K562 (cell line): ENCODE data around the gene SKAP1. TPM values are rescaled to one million over a fixed set of nuclear protein-coding genes. Genes with fewer than 3 reads are reported as not detected.

Source experiments
- ATAC-seq: fragments of 200-7000 bp; cut with Tn5 transposase; 3 replicates; pipeline ENCODE4 v1.9.1; 2020; ENCODE audit warnings: moderate library complexity
- BruUV-seq: library from RNA; stranded (reverse); fragments of 400-500 nt; replicated peaks from 2 replicates; lab custom pipeline; 2021; lab: Mats Ljungman, UMichigan
- CTCF ChIA-PET: fragments of 300-600 bp; formaldehyde crosslinking; extraction: SDS; loops from one replicate; lab custom pipeline; 2021; ENCODE audit warnings: low intra/inter-chr PET ratio; lab: Yijun Ruan, JAX
- POLR2A ChIA-PET: fragments of 300-600, 350-650 bp; sonication (Branson Sonifier 250); formaldehyde crosslinking; extraction: SDS; loops from one replicate; lab custom pipeline; 2021; ENCODE audit warnings: antibody characterized with exemption, inconsistent platforms; lab: Yijun Ruan, JAX
- DNase-seq, 4 experiments: peaks; one replicate each; pipeline versions ENCODE4 v3.0.0 to v3.0.0-alpha.2; 2011 to 2018; ENCODE audit warnings: low spot score in 3 of 4, mixed read lengths in 3 of 4; ENCODE audit errors: extremely low read depth in 1 of 4
- FAIRE-seq: peaks from 2 replicates; lab custom pipeline; 2011; peaks lifted over from hg19 to GRCh38; lab: Jason Lieb, UNC
- H2AFZ ChIP-seq: 2 replicates; pipeline ENCODE4 v1.6.0; 2011; ENCODE audit warnings: low read depth, low read length, control low read depth, inconsistent platforms
- H3K27ac ChIP-seq: fragments of 200-600 bp; 3 replicates; pipeline ENCODE4 v1.8.0; 2011; ENCODE audit warnings: low read depth, mild to moderate bottlenecking, control low read depth, inconsistent platforms, low read length, moderate library complexity, mixed read lengths; ENCODE audit errors: extremely low read depth
- H3K27me3 ChIP-seq, 2 experiments: fragments of 300-600 bp in 1 of 2; 2 replicates in 1 of 2; 3 replicates in 1 of 2; pipeline versions ENCODE4 v1.6.0 to v1.8.0; 2011; ENCODE audit warnings: inconsistent platforms in 2 of 2, low read length in 2 of 2, mild to moderate bottlenecking in 1 of 2, mixed read lengths in 1 of 2, moderate library complexity in 1 of 2; ENCODE audit not compliant: control insufficient read depth in 2 of 2, insufficient read depth in 2 of 2
- H3K36me3 ChIP-seq: fragments of 300-600 bp; 3 replicates; pipeline ENCODE4 v1.8.0; 2011; ENCODE audit warnings: mild to moderate bottlenecking, low read length, inconsistent platforms; ENCODE audit not compliant: control insufficient read depth, insufficient read depth
- H3K4me1 ChIP-seq, 2 experiments: fragments of 200-600 bp in 1 of 2; replicated peaks in 1 of 2; 2 replicates in 1 of 2; 3 replicates in 1 of 2; pipeline versions ENCODE4 v1.5.1 to v1.8.0; 2011; ENCODE audit warnings: inconsistent platforms in 2 of 2, low read length in 2 of 2, mild to moderate bottlenecking in 1 of 2, mixed read lengths in 1 of 2, moderate library complexity in 1 of 2; ENCODE audit not compliant: control insufficient read depth in 2 of 2, insufficient read depth in 2 of 2
- H3K4me2 ChIP-seq: 2 replicates; pipeline ENCODE4 v1.6.1; 2011; ENCODE audit warnings: low read length, control low read depth, inconsistent platforms, mixed read lengths; ENCODE audit not compliant: insufficient read depth
- H3K4me3 ChIP-seq: fragments of 200-600 bp; sonication (generic), shearing (Covaris generic); 2 replicates; pipeline ENCODE4 v1.5.1; 2016; ENCODE audit warnings: control low read depth, inconsistent platforms
- H3K79me2 ChIP-seq: fragments of 200-600 bp; 3 replicates; pipeline ENCODE4 v1.8.0; 2011; ENCODE audit warnings: low read length, inconsistent platforms; ENCODE audit not compliant: control insufficient read depth, insufficient read depth
- H3K9ac ChIP-seq, 2 experiments: 2 replicates each; pipeline versions ENCODE4 v1.6.0 to v1.6.1; 2011; ENCODE audit warnings: low read depth in 2 of 2, low read length in 2 of 2, control low read depth in 1 of 2, inconsistent platforms in 1 of 2, mild to moderate bottlenecking in 1 of 2, mixed read lengths in 1 of 2; ENCODE audit not compliant: insufficient read depth in 1 of 2
- H3K9me1 ChIP-seq: one replicate; pipeline ENCODE4 v1.6.0; 2011; ENCODE audit warnings: inconsistent platforms, mild to moderate bottlenecking, low read length, moderate library complexity; ENCODE audit not compliant: control insufficient read depth, insufficient read depth
- H3K9me3 ChIP-seq: replicated peaks from 2 replicates; pipeline ENCODE4 v1.5.1; 2011; ENCODE audit warnings: low read depth, low read length, inconsistent platforms; ENCODE audit not compliant: control insufficient read depth, insufficient read depth
- H4K20me1 ChIP-seq: replicated peaks from 2 replicates; pipeline ENCODE4 v1.6.1; 2011; ENCODE audit warnings: low read length, inconsistent platforms, mixed read lengths; ENCODE audit not compliant: control insufficient read depth, insufficient read depth
- ADNP ChIP-seq: fragments of 200-800 bp; sonication (Bioruptor generic); IDR thresholded peaks from 2 replicates; pipeline ENCODE4 v1.6.1; 2016; ENCODE audit warnings: missing genetic modification characterization, missing compliant biosample characterization
- CEBPB ChIP-seq: fragments of 450-650 bp; IDR thresholded peaks from 2 replicates; pipeline ENCODE4 v1.6.1; 2016; ENCODE audit warnings: missing genetic modification characterization, missing compliant biosample characterization
- DNMT1 ChIP-seq: fragments of 450-650 bp; IDR thresholded peaks from 2 replicates; pipeline ENCODE4 v1.6.1; 2016; ENCODE audit warnings: antibody characterized with exemption, mild to moderate bottlenecking
- EHMT2 ChIP-seq: fragments of 450-650 bp; IDR thresholded peaks from 2 replicates; pipeline ENCODE4 v1.6.1; 2018; ENCODE audit warnings: antibody characterized with exemption
- HDAC1 ChIP-seq, 2 experiments: fragments of 450-650 bp; IDR thresholded peaks; 2 replicates each; pipeline ENCODE4 v1.6.1; 2016 to 2017; ENCODE audit warnings: inconsistent platforms in 1 of 2, mild to moderate bottlenecking in 1 of 2, moderate library complexity in 1 of 2
- KDM1A ChIP-seq, 2 experiments: fragments of 450-650 bp; IDR thresholded peaks; 2 replicates each; pipeline ENCODE4 v1.6.1; 2016; ENCODE audit warnings: mild to moderate bottlenecking in 2 of 2
- TAF1 ChIP-seq: IDR thresholded peaks from 2 replicates; pipeline ENCODE4 v1.6.1; 2011; ENCODE audit warnings: mild to moderate bottlenecking, low read length, moderate library complexity; ENCODE audit not compliant: insufficient read depth, control insufficient read depth, severe bottlenecking; ENCODE audit errors: extremely low read depth
- XRCC5 ChIP-seq: fragments of 200-400 bp; formaldehyde crosslinking; IDR thresholded peaks from 2 replicates; pipeline ENCODE4 v1.6.1; 2017; ENCODE audit warnings: low read depth, mild to moderate bottlenecking, low read length
- ZNF197 ChIP-seq: fragments of 200-800 bp; sonication (Bioruptor generic); IDR thresholded peaks from 2 replicates; pipeline ENCODE4 v1.6.1; 2016; ENCODE audit warnings: low read depth, missing genetic modification characterization, missing compliant biosample characterization
- WGBS: fragments of 100-300 bp; shearing (Covaris generic); methylation state at CpG from one replicate; pipeline ENCODE4 v1.1.6; 2016; ENCODE audit warnings: low coverage, mixed read lengths; ENCODE audit not compliant: insufficient coverage; ENCODE audit errors: missing lambda C conversion rate; 5-methylcytosine and 5-hydroxymethylcytosine counted together
- in situ Hi-C: fragments of 300-500 bp; cut with MboI; formaldehyde crosslinking; loops from 4 replicates; pipeline ENCODE4 v1.15.0; 2018; ENCODE audit warnings: inconsistent platforms, mixed read lengths
- intact Hi-C: fragments of 100-400 bp; cut with micrococcal nuclease; formaldehyde crosslinking; loops from 2 replicates; pipeline ENCODE4 v1.14.2; 2022
- polyA plus RNA-seq, 8 experiments: library from polyadenylated mRNA; depleted of rRNA in 4 of 8; stranded (reverse) in 5 of 8; unstranded in 3 of 8; fragments of >200 nt; fragmentation: Nextera tagmentation in 2 of 8; fragmentation: Illumina TruSeq in 1 of 8; extraction: Ambion mirVana in 2 of 8; extraction: Trizol in 1 of 8; gene quantifications; 2 replicates each; pipeline versions ENCODE4 v1.2.1 to v1.2.3, GENCODE V29; 2011 to 2014; ENCODE audit warnings: inconsistent platforms in 1 of 8, missing spikeins in 1 of 8
- total RNA-seq, 7 experiments: library from RNA; depleted of rRNA in 6 of 7; stranded (reverse); fragments of >200 nt in 6 of 7; fragmentation: Illumina TruSeq in 2 of 7; extraction: Trizol in 2 of 7; gene quantifications; 2 replicates each; pipeline versions ENCODE4 v1.2.1 to v1.2.3, GENCODE V29; 2011 to 2021; ENCODE audit warnings: low replicate concordance in 1 of 7
- TF ChIP-seq, protein P1 (sequence below): fragments of 250-450 bp; sonication (Bioruptor Pico); IDR thresholded peaks from 2 replicates; pipeline ENCODE4 v1.5.0; 2020; ENCODE audit warnings: mild to moderate bottlenecking, borderline replicate concordance
- TF ChIP-seq, protein P2 (sequence below): fragments of 450-650 bp; formaldehyde crosslinking; IDR thresholded peaks from 2 replicates; pipeline ENCODE4 v1.4.0; 2020; ENCODE audit warnings: mild to moderate bottlenecking, moderate library complexity

The SKAP1 gene
- total and polyA plus RNA-seq, 9 of the 15 experiments (the other 6 are each of a cell fraction or from before 2014, with no cell fraction given) = 0.06 to 0.80 (median 0.10) TPM; not detected in 4

DNA sequence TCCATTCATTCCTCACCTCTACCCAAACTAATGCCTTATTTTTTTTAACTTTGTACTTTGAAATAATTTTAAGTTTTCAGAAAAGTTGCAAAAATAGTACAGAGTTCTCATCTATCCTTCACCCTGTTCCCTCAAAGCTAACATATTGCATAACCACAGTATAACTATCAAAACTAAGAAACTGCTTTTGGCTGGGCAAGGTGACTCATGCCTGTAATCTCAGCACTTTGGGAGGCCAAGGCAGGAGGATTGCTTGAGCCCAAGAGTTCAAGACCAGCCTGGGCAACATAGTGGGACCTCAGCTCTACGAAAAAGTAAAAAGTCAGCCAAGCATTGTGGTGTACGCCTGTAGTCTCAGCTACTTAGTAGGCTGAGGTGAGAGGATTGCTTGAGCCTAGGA is 147.7 kb downstream of the SKAP1 start (continued):
- TF ChIP-seq, protein P1, sequence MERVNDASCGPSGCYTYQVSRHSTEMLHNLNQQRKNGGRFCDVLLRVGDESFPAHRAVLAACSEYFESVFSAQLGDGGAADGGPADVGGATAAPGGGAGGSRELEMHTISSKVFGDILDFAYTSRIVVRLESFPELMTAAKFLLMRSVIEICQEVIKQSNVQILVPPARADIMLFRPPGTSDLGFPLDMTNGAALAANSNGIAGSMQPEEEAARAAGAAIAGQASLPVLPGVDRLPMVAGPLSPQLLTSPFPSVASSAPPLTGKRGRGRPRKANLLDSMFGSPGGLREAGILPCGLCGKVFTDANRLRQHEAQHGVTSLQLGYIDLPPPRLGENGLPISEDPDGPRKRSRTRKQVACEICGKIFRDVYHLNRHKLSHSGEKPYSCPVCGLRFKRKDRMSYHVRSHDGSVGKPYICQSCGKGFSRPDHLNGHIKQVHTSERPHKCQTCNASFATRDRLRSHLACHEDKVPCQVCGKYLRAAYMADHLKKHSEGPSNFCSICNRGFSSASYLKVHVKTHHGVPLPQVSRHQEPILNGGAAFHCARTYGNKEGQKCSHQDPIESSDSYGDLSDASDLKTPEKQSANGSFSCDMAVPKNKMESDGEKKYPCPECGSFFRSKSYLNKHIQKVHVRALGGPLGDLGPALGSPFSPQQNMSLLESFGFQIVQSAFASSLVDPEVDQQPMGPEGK (CRISPR knock-in tag) = no peak
- TF ChIP-seq TAF1 (no peak), ADNP (tag) (0 out of 2 replicates have a peak, but pooled peaks have one; percentile 37), CEBPB (tag) (peak; percentile 79)

DNA sequence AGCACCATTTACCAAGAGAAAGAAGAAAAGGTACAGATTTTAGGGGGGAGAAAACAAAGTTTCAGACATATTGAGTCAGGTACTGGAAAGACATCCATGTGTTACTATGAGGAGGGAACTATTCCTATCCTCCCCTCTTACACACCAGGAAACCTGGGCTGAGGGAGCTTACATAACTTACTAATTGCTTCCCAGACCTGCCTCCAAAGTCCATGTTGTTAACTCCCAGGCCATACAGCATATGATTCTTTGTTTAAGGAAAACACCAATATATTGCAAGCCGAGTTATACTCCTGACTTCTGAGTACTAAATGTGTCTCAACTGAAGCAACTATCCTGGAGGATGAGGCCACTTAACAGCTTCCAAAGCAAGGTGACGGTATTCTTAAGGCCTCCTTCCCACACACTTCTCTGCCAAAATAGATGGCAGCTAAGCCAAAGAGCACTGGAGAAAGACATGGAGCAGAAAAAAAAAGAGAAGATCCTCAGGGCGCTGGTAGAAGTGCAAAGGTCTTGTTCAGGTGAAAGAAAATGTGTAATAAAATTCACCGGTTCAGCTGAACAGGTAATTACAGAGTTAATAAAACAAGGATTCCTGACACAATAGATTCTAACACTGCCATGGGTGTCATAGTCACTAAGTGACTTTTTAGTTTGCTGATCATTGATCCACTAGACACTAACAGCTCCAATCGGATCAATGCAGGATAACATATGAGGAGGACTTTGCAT is 151.1 kb downstream of the SKAP1 start:
- POLR2A ChIA-PET = interaction anchor here (1.2 to 2.5 kb wide), 2 partner anchors 10 to 13 kb away, joined by 4 to 10 read pairs; no protein-coding TSS in a partner anchor
- no peak for FAIRE-seq
- no peak for DNase-seq

More for the DNA sequence above, 151.1 kb downstream of the SKAP1 start:
- ATAC-seq = no peak
- Histone ChIP-seq H3K36me3 (no peaks in the 10 kb centered on the region), H3K27me3 (no peaks in the 10 kb centered on the region), H3K4me3 (no peak overlapping the region), H3K4me1 (peaks cover 0 to 15% of the 10 kb centered on the region in 2 experiments; a peak in 2 of 5 replicates), H3K9me1 (no peaks in the 10 kb centered on the region), H2AFZ (peak overlapping the region; percentile 81), H3K9me3 (no peaks in the 10 kb centered on the region), H3K79me2 (no peaks in the 10 kb centered on the region), H3K27ac (no peak overlapping the region), H3K9ac (no peak overlapping the region), H3K4me2 (no peak overlapping the region), H4K20me1 (no peaks in the 10 kb centered on the region)
- 47% methylated on average over 5 of the region's 5 CpGs for WGBS
- TF ChIP-seq HDAC1 (IDR thresholded peaks at IDR 0.05) (no peak), KDM1A (IDR thresholded peaks at IDR 0.05) (no peak), ZNF197 (CRISPR knock-in tag) (no peak), XRCC5 (no peak), DNMT1 (no peak), EHMT2 (no peak)
- TF ChIP-seq, protein P2, sequence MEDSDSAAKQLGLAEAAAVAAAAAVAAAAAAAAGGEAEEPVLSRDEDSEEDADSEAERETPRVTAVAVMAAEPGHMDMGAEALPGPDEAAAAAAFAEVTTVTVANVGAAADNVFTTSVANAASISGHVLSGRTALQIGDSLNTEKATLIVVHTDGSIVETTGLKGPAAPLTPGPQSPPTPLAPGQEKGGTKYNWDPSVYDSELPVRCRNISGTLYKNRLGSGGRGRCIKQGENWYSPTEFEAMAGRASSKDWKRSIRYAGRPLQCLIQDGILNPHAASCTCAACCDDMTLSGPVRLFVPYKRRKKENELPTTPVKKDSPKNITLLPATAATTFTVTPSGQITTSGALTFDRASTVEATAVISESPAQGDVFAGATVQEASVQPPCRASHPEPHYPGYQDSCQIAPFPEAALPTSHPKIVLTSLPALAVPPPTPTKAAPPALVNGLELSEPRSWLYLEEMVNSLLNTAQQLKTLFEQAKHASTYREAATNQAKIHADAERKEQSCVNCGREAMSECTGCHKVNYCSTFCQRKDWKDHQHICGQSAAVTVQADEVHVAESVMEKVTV (CRISPR knock-in tag) = no peak
- CTCF ChIA-PET = no interaction called here
- in situ Hi-C loops (no loop called here), intact Hi-C loops (no loop called here)
- BruUV-seq = no TSS peak
